ENCODE measurements around the gene ASGR1. TPM values are rescaled to one million over a fixed set of nuclear protein-coding genes. Genes with fewer than 3 reads are reported as not detected.

The ASGR1 gene
- total and polyA plus RNA-seq, 2 donors (not counting 1 experiment from before 2014, with no cell fraction given), result 0.32 to 0.43 TPM

DNA sequence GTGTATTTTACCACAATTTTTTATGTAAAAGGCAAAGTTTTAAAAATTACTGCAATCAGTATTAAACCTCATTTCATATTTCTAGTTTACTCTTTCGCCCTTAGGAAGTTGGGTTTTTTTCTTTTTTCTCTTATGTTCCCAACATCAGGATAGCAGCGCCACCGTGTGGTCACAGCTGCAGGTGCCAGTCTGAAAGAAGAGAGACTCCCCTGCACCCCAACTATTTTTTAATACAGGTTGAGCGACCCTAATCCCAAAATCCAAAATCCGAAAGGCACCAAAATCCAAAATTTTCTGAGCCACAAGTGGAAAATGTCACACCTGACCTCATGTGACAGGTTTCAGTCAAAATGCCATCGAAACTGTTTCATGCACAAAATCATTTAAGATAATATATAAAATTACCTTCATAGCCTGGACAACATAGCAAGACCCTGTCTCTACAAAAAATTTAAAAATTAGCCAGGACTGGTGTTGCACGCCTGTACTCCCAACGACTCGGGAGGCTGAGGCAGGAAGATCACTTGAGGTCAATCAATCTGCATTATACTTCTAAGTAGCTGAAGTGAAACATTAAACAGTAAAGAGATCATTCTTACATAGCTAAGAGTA is 42.8 kb downstream of the ASGR1 start:
- peak overlapping the region; percentile 36 for H3K4me2 ChIP-seq (replicated peaks; ENCODE audit: low read depth, low read length, poor library complexity, severe bottlenecking)
- H3K27ac Mint-ChIP-seq, result peak overlapping the region; percentile 47

More for the DNA sequence above, 42.8 kb downstream of the ASGR1 start:
- ChIA-PET CTCF (interaction anchor here (0.7 to 11.8 kb wide), 30 partner anchors 10 to 520 kb away, joined by 3 to 584 read pairs (median 4); partner anchors contain the start of genes BCL6B, SLC16A11 and SLC16A13), POLR2A (interaction anchor here (0.7 to 1.5 kb wide), 3 partner anchors 84 to 105 kb away, joined by 4 to 9 read pairs (median 4); no protein-coding TSS in a partner anchor)
- H3K27ac ChIP-seq (ENCODE audit: low read length in 2 of 2), result no peak overlapping the region
- H3K9me3 Mint-ChIP-seq (ENCODE audit: insufficient read depth), result no peaks in the 10 kb centered on the region
- TF ChIP-seq, protein P1, sequence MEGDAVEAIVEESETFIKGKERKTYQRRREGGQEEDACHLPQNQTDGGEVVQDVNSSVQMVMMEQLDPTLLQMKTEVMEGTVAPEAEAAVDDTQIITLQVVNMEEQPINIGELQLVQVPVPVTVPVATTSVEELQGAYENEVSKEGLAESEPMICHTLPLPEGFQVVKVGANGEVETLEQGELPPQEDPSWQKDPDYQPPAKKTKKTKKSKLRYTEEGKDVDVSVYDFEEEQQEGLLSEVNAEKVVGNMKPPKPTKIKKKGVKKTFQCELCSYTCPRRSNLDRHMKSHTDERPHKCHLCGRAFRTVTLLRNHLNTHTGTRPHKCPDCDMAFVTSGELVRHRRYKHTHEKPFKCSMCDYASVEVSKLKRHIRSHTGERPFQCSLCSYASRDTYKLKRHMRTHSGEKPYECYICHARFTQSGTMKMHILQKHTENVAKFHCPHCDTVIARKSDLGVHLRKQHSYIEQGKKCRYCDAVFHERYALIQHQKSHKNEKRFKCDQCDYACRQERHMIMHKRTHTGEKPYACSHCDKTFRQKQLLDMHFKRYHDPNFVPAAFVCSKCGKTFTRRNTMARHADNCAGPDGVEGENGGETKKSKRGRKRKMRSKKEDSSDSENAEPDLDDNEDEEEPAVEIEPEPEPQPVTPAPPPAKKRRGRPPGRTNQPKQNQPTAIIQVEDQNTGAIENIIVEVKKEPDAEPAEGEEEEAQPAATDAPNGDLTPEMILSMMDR (IDR thresholded peaks at IDR 0.05), result peak; percentile 95
- TF ChIP-seq EZH2 (IDR thresholded peaks at IDR 0.05; ENCODE audit: borderline replicate concordance, insufficient read depth, low read depth, low read length, poor library complexity, severe bottlenecking), result no peak
- H2AFZ ChIP-seq (ENCODE audit: insufficient read depth, low read depth, low read length, poor library complexity, severe bottlenecking), result no peak overlapping the region
- H3K27me3 ChIP-seq (replicated peaks in 1 of 4; ENCODE audit: control extremely low read depth in 1 of 4, control insufficient read depth in 3 of 4, insufficient read depth in 4 of 4, low read length in 3 of 4), result peaks cover 0 to 12% (median 3%) of the 10 kb centered on the region in 4 experiments
- H3K36me3 ChIP-seq (replicated peaks in 1 of 2; ENCODE audit: control extremely low read depth in 1 of 2, control insufficient read depth in 1 of 2, extremely low read depth in 1 of 2, insufficient read depth in 2 of 2, low read length in 1 of 2), result no peaks in the 10 kb centered on the region
- peaks cover 25% of the 10 kb centered on the region for H3K4me1 Mint-ChIP-seq
- intact Hi-C loops (cut with micrococcal nuclease), result loop anchor here (1.0 to 10.0 kb wide), 5 partner anchors 84 to 292 kb away; partner anchors contain the start of gene YBX2
- ATAC-seq (ENCODE audit: low read depth) (no peak), DNase-seq (peak; percentile 86)
- H3K9me3 ChIP-seq (ENCODE audit: control extremely low read depth in 1 of 3, control insufficient read depth in 2 of 3, insufficient read depth in 1 of 3, low read length in 2 of 3), result no peaks in the 10 kb centered on the region
- no peak overlapping the region for H3K9ac ChIP-seq (ENCODE audit: low read length)
- no peak overlapping the region for H3K4me3 Mint-ChIP-seq
- H3K4me1 ChIP-seq (ENCODE audit: control insufficient read depth in 2 of 2, insufficient read depth in 2 of 2, low read length in 2 of 2), result peaks cover 22 to 28% of the 10 kb centered on the region in 2 donors
- WGBS (ENCODE audit: insufficient coverage), result 25% methylated on average over 4 of the region's 9 CpGs
- no peaks in the 10 kb centered on the region for H4K20me1 ChIP-seq (ENCODE audit: control insufficient read depth, insufficient read depth, low read length, poor library complexity, severe bottlenecking)
- no peak overlapping the region for H3K4me3 ChIP-seq (ENCODE audit: control extremely low read depth in 1 of 5, extremely low read depth in 1 of 5, insufficient read depth in 1 of 5, low read depth in 2 of 5, low read length in 4 of 5)
- H3K79me2 ChIP-seq (ENCODE audit: control insufficient read depth, insufficient read depth, low read length), result no peaks in the 10 kb centered on the region
- peaks cover 17% of the 10 kb centered on the region for H3K27me3 Mint-ChIP-seq
